HepG2 (cell line): ENCODE measurements around the gene RASA3.

Experiments
- CHD4 ChIP-seq: fragments of 200-600 bp; sonication (generic); IDR thresholded peaks from 2 replicates; pipeline ENCODE4 v1.7.0; 2017; ENCODE audit warnings: mild to moderate bottlenecking, low read length, borderline replicate concordance
- CREB1 ChIP-seq, 2 experiments: fragments of 450-650 bp in 1 of 2; IDR thresholded peaks; 2 replicates each; pipeline ENCODE4 v1.6.1; 2016 to 2017; ENCODE audit warnings: control low read depth in 1 of 2, mild to moderate bottlenecking in 1 of 2, missing compliant biosample characterization in 1 of 2, missing genetic modification characterization in 1 of 2
- CREM ChIP-seq, 2 experiments: sonication (generic) in 1 of 2; formaldehyde crosslinking in 1 of 2; IDR thresholded peaks; 2 replicates each; pipeline versions ENCODE4 v1.4.0 to v1.6.1; 2016 to 2020; ENCODE audit warnings: antibody characterized with exemption in 1 of 2, mild to moderate bottlenecking in 1 of 2, missing genetic modification reagents in 1 of 2
- CTCF ChIP-seq: sonication (generic); formaldehyde crosslinking; IDR thresholded peaks from 2 replicates; pipeline ENCODE4 v1.5.0; 2020; ENCODE audit warnings: mild to moderate bottlenecking, missing genetic modification reagents, moderate library complexity
- HMG20B ChIP-seq: conservative IDR thresholded peaks from 2 replicates; pipeline ENCODE4 v1.6.1; 2016; ENCODE audit warnings: missing genetic modification reagents, missing compliant biosample characterization
- PAXIP1 ChIP-seq: sonication (generic); formaldehyde crosslinking; conservative IDR thresholded peaks from 2 replicates; pipeline ENCODE4 v1.4.0; 2020; ENCODE audit warnings: mild to moderate bottlenecking, missing genetic modification reagents, moderate library complexity
- RAD51 ChIP-seq: fragments of 450-650 bp; IDR thresholded peaks from 2 replicates; pipeline ENCODE4 v1.6.1; 2016; ENCODE audit warnings: borderline replicate concordance
- TAF1 ChIP-seq: sonication (generic); formaldehyde crosslinking; IDR thresholded peaks from 2 replicates; pipeline ENCODE4 v1.4.0; 2020; ENCODE audit warnings: missing genetic modification reagents
- TCF7 ChIP-seq: sonication (generic); IDR thresholded peaks from 2 replicates; pipeline ENCODE4 v1.6.1; 2016; ENCODE audit warnings: antibody characterized with exemption, low read depth
- ZBTB26 ChIP-seq: IDR thresholded peaks from 2 replicates; pipeline ENCODE4 v1.6.1; 2016; ENCODE audit warnings: missing compliant biosample characterization, missing genetic modification reagents, borderline replicate concordance

- TF ChIP-seq CTCF (CRISPR knock-in tag) (no peak), CHD4 (no peak), CREM (IDR thresholded peaks at IDR 0.05) (no peak), CREM (CRISPR knock-in tag; IDR thresholded peaks at IDR 0.05) (no peak), HMG20B (CRISPR knock-in tag) (no peak), ZBTB26 (CRISPR knock-in tag) (no peak), RAD51 (no peak), TAF1 (CRISPR knock-in tag) (no peak), CREB1 (IDR thresholded peaks at IDR 0.05) (no peak), CREB1 (CRISPR knock-in tag; IDR thresholded peaks at IDR 0.05) (no peak), PAXIP1 (CRISPR knock-in tag) (no peak), TCF7 (no peak)
Measured at GRCh38 chr13:114146173-114146572, 13.8 kb upstream of the RASA3 start.
